ENCODE results near the gene CENPN. TPM values are rescaled to one million over a fixed set of nuclear protein-coding genes. Genes with fewer than 3 reads are reported as not detected.

Gene CENPN
- total RNA-seq, 6 experiments from 2014 or later: 6.6 to 11.4 (median 7.9) TPM

DNA sequence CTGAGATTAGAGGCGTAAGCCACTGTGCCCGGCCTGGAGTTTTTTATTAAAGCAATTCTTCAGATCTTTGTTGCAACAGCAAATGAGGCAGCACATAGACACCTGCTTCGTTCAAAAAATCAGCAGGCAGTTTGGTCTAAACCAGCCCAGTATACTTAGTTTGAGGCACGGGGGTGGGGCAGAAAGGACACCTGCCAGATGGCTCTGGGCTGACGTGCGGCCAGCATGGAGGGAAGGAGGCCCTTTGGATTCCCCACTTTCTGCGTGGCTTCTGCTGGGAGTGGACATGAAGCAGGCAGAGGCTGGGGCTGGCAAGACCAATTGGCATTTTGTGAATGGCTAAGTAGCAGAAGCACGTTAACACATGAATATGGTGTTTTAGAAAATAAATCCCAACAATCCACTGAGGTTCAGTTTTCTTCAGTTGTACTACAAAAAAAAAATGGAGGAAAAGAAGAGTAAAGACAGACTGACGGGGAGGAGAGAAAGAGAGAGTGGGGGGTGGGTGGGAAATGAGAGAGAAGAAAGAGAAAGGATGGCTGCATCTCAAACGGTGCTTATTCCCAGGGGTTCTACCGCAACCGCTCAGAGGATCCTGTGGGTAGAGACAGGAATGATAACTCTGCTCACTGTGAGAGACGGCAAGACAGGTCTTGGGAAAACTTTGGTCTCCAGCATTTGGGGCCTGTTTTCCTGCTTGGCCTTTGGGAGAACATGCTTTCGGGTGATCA is 53.7 kb downstream of the CENPN start:
- no peaks in the 10 kb centered on the region for H3K27me3 ChIP-seq
- 89% methylated on average over 13 of the region's 14 CpGs for WGBS (ENCODE audit: insufficient coverage, low coverage, low lambda C conversion rate, missing lambda C conversion rate)
- intact Hi-C loops (cut with DNase I): no loop called here
- TF ChIP-seq POLR2A (IDR thresholded peaks at IDR 0.05): no peak
- TF ChIP-seq, protein P1, sequence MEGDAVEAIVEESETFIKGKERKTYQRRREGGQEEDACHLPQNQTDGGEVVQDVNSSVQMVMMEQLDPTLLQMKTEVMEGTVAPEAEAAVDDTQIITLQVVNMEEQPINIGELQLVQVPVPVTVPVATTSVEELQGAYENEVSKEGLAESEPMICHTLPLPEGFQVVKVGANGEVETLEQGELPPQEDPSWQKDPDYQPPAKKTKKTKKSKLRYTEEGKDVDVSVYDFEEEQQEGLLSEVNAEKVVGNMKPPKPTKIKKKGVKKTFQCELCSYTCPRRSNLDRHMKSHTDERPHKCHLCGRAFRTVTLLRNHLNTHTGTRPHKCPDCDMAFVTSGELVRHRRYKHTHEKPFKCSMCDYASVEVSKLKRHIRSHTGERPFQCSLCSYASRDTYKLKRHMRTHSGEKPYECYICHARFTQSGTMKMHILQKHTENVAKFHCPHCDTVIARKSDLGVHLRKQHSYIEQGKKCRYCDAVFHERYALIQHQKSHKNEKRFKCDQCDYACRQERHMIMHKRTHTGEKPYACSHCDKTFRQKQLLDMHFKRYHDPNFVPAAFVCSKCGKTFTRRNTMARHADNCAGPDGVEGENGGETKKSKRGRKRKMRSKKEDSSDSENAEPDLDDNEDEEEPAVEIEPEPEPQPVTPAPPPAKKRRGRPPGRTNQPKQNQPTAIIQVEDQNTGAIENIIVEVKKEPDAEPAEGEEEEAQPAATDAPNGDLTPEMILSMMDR (IDR thresholded peaks at IDR 0.05): no peak
- no peak overlapping the region for H3K27ac ChIP-seq
- DNase-seq (no peak), ATAC-seq (no peak)
- no peaks in the 10 kb centered on the region for H3K4me1 ChIP-seq
- no peak overlapping the region for H3K4me3 ChIP-seq
- no peaks in the 10 kb centered on the region for H3K9me3 ChIP-seq
- H3K36me3 ChIP-seq: no peaks in the 10 kb centered on the region

DNA sequence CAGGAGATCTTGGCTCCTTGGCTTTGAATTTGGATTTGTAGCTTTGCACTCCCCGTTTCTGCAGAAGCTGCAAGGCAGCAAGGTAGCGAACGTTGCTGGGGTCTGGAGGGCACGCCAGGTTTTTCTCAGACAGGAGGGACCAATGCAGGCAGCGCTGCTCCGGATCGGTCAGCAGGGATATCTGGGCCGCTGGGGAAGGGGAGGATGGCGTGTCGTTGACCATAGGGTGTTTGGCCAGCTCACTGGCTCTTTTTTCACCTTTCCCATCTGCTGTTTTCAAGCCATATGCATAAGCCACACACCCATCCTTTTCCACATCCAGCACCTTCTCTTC is 54.3 kb downstream of the CENPN start:
- no peak for TF ChIP-seq POLR2A (IDR thresholded peaks at IDR 0.05)
- TF ChIP-seq, protein P1 (IDR thresholded peaks at IDR 0.05): no peak
- no peaks in the 10 kb centered on the region for H3K9me3 ChIP-seq
- ATAC-seq (no peak), DNase-seq (no peak)
- intact Hi-C loops (cut with DNase I): no loop called here
- WGBS (ENCODE audit: insufficient coverage, low coverage, low lambda C conversion rate, missing lambda C conversion rate): 80% methylated on average over 1 of the region's 10 CpGs
- no peaks in the 10 kb centered on the region for H3K4me1 ChIP-seq
- no peaks in the 10 kb centered on the region for H3K36me3 ChIP-seq
- H3K27ac ChIP-seq: no peak overlapping the region
- no peak overlapping the region for H3K4me3 ChIP-seq
- no peaks in the 10 kb centered on the region for H3K27me3 ChIP-seq

DNA sequence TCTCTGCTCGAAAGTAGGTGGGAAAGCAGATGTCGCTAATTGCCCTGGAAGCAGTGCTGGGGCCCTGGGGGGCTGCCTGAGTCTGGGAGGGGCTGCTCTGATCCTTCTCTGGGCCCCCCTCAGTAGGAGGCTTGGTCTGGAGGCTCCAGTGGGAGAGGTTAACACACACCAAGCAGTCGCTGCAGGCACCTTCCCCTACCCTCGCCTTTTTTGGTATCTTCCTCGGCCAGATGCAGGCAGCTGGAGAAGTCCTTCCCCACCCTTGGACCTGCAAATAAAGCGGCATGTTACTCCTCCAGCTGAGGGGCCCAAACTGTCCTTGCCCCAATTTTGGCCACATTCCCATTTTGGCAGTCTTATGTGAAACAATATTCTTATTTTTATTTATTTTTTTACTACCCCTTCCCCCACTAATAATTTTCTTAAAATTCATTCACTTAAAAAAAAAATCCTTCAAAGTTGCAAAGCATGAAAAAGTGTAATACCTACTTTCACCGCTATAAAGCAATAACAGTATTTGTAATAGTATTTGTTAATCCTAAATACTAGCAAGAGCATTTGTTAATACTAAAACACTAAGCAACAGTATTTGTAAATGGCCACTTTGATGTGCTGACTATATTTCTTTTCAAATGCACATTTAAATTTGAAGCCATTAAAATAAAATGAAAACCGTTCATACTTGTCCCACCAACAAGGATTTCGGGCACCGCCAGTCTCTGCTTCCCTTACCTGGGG is 55.0 kb downstream of the CENPN start:
- ATAC-seq (no peak), DNase-seq (no peak)
- Histone ChIP-seq H3K4me1 (no peaks in the 10 kb centered on the region), H3K4me3 (no peak overlapping the region), H3K27ac (no peak overlapping the region), H3K36me3 (no peaks in the 10 kb centered on the region), H3K27me3 (no peaks in the 10 kb centered on the region), H3K9me3 (no peaks in the 10 kb centered on the region)
- TF ChIP-seq, protein P1 (IDR thresholded peaks at IDR 0.05): no peak
- no peak for TF ChIP-seq POLR2A (IDR thresholded peaks at IDR 0.05)
- intact Hi-C loops (cut with DNase I): no loop called here
- 98% methylated on average over 4 of the region's 10 CpGs for WGBS (ENCODE audit: insufficient coverage, low coverage, low lambda C conversion rate, missing lambda C conversion rate)

DNA sequence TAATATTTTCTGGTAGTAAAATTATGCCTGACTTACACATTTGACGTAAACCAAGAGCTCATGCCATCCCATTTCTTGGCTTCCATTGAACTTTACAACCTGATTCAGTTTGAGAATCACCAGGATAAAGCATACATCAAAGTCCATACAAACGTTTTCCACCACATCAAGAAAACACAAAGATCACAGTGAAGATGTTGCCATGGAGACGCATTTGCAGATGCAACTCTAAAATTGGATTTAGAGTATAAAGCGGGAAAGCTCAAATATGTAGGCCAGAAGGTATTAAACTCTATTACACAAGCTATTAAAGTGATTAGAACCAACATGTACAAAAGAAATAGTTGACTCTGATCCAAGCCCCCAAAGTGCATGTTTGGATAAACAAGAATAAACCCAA is 59.7 kb downstream of the CENPN start:
- H3K27me3 ChIP-seq: no peaks in the 10 kb centered on the region
- no peaks in the 10 kb centered on the region for H3K9me3 ChIP-seq
- H3K27ac ChIP-seq: no peak overlapping the region
- TF ChIP-seq POLR2A (IDR thresholded peaks at IDR 0.05): no peak
- TF ChIP-seq, protein P1 (IDR thresholded peaks at IDR 0.05): no peak
- intact Hi-C loops (cut with DNase I): no loop called here
- H3K36me3 ChIP-seq: no peaks in the 10 kb centered on the region
- 76% methylated on average over 4 of the region's 4 CpGs for WGBS (ENCODE audit: insufficient coverage, low coverage, low lambda C conversion rate, missing lambda C conversion rate)
- ATAC-seq (no peak), DNase-seq (no peak)
- no peak overlapping the region for H3K4me3 ChIP-seq
- H3K4me1 ChIP-seq: no peaks in the 10 kb centered on the region
